HG03520 (cell line): ENCODE results near the gene FTO.

Experiments
- ATAC-seq: cut with Tn5 transposase; IDR thresholded peaks from one replicate; pipeline ENCODE4 v1.9.1; 2021; ENCODE audit warnings: mild to moderate bottlenecking, moderate library complexity; ENCODE audit not compliant: unreplicated experiment

The FTO gene

GRCh38 chr16:53986793-53987192 is 282.8 kb downstream of the FTO start:
- ATAC-seq: no peak

DNA sequence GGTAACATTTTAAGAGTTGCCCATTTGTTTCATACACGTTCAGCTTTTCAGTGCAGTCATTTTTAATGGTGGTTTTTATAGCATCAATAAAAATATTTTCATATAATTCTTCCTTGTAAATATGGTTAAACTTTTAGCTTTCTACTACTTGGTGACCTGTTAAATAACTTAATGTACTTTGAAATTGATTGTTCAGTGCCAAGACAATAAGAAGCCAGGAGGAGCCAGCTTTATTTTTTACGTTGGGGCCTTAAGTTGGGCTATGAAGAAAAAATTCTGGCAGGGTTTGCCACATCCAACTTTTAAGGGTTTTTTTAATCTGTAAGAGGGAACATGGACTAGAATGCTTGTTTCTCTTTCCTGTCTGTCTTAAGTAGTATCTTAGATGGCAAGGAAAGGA is 284.2 kb downstream of the FTO start:
- no peak for ATAC-seq

DNA sequence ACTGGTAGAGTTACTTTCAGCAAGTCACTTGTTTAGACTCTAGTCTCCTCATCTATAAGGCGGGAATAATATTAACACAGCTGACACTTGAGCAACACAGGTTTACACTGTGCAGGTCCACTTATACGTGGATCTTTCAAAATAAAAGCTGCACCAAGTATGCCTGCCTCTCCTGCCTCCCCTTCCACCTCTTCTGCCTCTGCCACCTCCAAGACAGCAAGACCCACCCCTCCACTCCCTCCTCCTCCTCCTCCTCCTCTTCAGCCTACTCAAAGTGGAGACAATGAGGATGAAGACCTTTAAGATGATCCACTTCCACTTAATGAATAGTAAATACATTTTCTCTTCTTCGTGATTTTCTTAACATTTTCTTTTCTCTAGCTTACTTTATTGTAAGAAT is 285.6 kb downstream of the FTO start:
- ATAC-seq: no peak

DNA sequence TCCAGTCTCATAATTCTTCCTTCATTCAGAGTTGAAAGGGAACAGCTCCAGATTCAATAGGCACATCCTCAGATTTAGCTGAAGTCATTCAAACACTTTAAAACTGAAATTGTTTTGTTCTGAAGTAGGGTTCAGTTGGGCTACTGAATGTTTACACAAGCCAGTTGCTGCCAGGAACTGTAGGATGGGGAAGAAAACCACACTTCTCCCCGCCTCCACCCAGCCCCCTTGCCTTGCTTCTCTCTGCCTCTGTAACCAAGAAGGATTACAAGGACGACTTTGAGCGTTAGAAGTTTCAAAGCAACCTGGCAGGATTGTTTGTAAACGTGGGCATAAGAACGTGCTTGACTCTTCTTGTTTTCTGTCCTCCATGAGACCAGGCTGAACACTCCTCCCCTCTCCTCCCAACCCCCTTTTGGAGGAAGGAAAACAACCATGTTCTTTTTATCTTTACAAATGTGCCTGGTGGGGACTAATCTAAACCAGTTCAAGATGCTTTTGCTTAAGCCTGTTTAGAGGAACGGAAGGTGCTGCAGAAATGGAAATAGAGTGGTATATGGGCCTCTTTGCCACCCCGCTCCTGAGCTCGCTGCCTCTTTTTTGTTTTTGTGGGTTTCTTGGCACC is 287.9 kb downstream of the FTO start:
- no peak for ATAC-seq

DNA sequence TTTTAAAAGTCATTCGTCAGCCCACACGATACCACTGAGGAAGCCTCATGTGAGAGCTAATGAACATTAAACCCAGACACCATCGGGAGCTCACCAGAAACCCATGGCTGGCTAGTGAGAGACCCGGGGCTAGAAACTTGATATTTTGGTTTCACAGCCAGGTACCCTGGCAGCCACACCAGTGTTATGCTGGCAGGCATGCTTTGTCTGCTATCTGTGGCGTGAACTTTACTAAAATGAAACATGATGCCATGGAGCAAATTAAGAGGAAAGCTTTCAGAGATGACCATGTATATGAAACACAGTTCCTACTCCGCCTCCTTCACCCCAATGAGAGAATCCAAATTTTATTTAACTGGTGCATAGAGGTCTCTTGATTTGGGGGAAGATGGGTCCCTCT is 291.4 kb downstream of the FTO start:
- ATAC-seq: no peak

DNA sequence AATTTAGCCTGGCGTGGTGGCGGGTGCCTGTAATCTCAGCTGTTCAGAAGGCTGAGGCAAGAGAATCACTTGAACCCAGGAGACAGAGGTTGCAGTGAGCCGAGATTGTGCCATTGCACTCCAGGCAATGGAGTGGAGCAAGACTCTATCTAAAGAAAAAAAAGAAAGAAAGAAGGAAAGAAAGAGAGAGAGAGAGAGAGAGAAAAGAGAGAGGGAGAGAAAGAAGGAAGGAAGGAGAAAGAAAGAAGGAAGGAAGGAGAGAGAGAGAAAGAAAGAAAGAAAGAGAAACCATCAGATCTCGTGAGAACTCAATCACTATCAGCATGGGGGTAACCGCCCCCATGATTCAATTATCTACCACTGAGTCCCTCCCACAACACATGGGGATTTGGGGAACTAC is 293.0 kb downstream of the FTO start:
- ATAC-seq: no peak

GRCh38 chr16:53998024-53998810 is 294.3 kb downstream of the FTO start:
- ATAC-seq: no peak

DNA sequence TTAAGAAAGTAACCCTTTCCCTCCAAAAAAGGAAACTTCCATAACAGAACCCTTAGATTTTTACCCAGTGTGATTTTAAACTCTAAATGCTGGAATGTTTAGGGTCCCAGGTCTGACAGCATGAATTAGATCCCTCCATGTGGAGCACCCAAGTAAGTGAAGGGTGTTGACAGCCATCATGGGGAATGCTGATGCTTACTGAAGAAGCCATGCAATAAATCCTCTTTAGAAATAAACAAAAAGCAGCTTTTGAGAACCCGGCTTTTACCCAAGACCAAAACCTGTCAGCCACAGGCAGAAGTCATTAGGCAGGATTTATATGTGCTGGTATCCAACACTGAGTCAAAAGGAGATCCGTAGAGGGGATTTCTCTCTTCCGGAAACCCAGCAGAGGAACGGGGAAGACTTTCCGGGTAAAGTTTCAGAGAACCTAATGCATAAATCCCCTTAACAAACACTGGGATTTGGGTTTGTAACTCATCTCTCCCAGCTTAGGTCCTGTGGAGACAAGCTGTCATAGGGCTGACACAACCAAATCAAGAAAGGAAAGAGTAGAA is 295.1 kb downstream of the FTO start:
- no peak for ATAC-seq

- ATAC-seq: no peak
Measured at GRCh38 chr16:53999841-54000240, 295.9 kb downstream of the FTO start.

DNA sequence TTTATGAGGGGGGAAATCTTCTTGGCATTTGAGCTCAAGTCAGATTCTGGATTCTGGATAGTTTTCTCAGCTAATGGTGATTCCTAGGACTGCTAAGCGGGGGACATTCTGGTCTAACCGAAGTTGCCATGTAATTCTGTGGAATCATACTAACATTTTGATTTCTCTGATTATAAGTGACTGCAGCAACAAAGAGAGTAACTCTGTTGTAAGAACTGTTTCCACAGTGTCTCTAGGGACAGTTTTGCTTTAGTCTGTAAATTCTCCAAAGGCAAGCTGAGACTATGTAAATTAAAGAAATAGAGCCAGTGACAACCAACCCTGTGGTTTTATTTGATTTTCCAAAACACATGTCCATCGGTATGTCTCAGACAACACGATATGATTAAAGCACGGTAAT is 296.4 kb downstream of the FTO start:
- no peak for ATAC-seq

DNA sequence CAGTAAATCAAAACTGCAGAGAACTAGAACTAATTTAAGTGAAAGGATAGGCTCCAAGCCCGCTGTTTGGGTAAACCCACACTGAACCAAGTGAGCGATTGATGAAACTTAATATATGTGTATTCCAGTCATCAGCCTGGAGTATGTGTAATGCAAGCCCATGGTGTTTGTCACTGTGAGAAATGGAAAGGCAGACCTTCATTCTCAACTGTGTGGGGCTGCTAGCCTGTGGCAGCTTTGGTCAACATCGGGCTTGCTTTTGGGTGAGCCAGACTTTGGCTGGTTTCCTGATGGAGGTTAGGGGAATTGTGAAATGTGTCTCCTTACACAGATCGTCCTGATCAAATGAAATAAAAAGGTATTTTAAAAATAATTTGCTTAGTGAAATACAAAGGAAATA is 302.7 kb downstream of the FTO start:
- ATAC-seq: no peak

DNA sequence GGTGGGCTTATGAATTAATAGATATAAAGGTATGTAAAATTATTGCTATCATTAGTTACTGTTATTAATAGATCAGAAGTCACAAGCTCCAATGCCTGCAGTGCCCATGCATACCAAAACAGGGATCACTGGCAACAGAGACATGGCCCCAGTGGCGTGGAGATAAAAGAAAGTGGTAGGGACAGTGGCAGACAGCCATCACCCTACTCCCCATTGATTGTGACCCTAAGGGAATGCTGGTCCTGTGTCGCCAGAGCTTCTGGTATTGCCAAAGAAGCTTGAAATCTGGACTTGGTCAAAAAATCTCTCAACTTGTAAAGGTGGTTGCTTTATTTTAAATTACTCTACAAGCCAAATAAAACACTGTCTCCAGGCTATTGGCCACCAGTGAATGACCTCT is 303.5 kb downstream of the FTO start:
- ATAC-seq: no peak

GRCh38 chr16:54009464-54010176 is 305.7 kb downstream of the FTO start:
- no peak for ATAC-seq

DNA sequence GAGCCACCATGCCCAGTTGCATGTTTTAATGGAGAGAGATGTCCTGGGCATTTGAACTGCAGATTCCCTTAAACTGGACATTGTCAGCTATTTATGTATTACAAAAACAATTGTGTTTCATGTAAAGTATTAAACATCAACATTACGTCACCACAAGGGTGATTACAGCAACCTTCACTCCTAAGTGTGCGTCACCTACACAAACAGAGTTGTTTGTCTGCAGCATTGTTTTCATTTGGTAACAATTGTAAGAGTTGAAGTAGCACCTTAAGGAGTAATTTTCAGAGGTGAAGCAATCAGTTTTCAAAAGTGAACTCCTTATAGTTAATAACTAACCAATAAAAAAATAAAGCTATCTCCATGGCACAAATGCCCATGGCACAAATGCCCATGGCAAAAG is 311.2 kb downstream of the FTO start:
- ATAC-seq: no peak

DNA sequence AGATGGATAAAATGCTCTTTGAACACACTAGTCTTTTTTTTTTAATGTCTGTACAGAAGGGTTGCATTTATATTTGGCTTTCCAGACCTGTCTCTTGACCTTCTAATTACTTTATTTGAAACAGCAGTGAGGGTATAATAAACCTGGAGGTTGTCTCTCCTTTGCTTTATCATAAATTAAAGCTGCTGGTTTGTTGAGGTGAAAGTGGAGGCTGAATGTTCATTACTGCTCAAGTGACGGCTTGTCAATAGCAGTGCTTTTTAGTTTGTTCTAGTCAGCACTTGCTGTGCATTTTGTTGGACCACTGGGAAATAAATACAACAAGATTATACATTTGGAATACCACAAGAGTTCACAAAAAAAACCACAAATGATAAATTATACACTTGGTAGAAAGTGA is 318.4 kb downstream of the FTO start:
- no peak for ATAC-seq

- ATAC-seq: no peak
Measured at GRCh38 chr16:54026456-54026855, 322.5 kb downstream of the FTO start.

DNA sequence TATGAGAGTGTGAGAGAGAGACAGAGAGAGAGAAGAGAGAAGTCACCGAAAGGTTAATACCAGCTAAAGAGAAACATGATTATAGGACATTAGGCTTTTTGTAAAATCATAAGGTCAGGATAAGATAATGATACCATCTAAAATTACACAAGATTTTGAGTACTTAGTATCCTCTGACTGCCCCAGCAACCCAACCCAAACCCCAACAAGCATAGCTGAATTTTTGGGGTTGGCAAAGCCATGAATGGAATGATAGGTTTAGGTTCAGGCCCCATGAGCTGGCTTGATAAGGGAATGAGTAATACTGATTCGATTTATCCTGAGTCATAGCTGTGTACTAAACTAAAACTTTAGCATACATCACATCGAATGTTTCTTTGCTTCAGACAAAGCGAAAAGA is 323.1 kb downstream of the FTO start:
- ATAC-seq: no peak

DNA sequence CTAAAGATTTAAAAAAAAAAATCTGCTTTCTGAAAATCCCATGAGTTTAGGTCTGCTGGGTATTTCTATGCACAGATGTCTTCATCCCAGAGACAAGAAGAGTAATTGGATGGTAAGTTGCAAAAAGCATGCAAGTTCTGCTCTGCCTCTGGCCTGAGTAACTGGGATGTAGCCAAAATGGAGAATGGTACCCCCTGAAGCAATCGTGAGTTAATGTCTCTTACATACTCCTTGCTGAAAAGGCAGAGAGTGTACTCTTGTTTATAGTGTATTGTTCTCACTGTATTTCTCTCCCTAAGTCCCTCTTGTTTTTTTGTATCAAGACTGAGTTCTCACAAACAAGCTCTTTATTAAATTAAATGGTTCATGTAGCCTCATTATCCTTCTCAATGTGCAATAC is 323.6 kb downstream of the FTO start:
- no peak for ATAC-seq

DNA sequence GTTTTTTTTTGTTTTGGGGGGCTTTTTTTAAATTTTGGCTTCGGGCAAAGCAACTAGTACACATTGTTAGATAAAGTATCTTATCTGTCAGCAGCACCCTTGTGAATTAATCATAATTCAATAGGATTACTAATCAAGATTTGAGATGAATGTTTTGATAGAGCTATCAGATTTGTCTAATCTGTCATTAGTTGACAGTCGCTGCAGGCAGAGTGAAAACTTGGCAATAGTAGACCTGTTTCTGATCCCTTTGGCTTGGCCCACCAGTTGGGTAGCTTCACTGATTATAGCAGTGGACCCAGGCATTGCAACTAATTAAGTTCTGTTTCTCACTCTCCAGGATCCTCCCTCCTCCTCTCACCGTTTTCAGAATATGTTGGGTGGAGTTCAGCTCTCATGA is 324.0 kb downstream of the FTO start:
- ATAC-seq: no peak

GRCh38 chr16:54030451-54030850 is 326.5 kb downstream of the FTO start:
- ATAC-seq: no peak

DNA sequence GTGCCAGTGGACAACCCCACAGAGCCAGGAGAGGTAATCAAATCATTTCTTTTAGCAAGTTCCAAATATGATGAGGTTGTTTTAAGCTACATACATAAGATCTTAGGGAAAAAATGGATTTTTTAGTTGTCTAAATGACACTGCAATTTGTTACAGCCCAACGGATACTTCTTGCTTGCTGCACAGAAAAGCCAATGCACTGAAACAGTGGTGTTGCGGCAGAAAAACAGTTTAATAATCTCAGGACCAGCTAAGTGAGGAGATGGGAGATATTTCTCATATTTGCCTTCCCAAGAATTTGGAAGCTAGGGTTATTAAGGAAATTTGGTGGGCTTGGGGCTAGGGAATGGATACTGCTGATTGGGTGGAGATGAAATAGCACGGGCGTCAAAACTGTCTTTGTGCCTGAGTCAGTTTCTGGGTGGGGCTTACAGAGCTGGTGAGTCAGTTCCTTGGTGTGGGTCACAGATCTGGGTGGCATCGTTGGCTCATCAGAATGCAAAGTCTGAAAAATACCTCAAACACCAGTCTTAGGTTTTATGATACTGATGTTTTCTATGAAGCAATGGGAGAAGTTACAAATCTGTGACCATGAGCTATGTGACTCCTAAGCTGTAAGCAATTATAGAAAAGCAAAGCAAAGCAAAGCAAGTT is 327.3 kb downstream of the FTO start:
- ATAC-seq: no peak
